B cell (primary cell): ENCODE measurements around the gene PTCSC3.

ENCODE experiments used
- EZH2 ChIP-seq: IDR thresholded peaks from 2 replicates; pipeline ENCODE4 v1.6.1; 2012; ENCODE audit warnings: borderline replicate concordance, low read depth, mild to moderate bottlenecking, moderate library complexity, low read length; ENCODE audit not compliant: insufficient read depth, poor library complexity, severe bottlenecking
- TF ChIP-seq, protein P1 (sequence below): fragments of 200-600 bp; IDR thresholded peaks from one replicate; pipeline ENCODE4 v1.8.0; 2022; ENCODE audit warnings: antibody characterized with exemption, mild to moderate bottlenecking

DNA sequence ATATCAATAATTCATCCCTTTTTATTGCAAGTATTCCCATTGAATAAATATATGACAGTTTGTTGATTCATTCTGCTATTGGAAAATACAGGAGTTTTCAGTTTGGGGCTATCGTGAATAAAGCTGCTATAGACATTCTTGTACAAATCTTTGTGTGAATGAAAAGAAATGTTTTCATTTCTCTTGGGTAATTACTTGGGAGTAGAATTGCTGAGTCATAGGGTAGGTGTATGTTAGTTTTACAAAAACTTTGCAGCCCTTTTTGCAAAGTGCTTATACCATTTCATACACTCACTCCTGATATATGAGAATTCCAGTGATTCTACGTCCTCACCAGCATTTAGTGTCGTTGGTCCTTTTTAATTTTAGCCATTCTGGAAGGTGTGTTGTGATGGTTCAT is 6.9 kb upstream of the PTCSC3 start:
- TF ChIP-seq, protein P1, sequence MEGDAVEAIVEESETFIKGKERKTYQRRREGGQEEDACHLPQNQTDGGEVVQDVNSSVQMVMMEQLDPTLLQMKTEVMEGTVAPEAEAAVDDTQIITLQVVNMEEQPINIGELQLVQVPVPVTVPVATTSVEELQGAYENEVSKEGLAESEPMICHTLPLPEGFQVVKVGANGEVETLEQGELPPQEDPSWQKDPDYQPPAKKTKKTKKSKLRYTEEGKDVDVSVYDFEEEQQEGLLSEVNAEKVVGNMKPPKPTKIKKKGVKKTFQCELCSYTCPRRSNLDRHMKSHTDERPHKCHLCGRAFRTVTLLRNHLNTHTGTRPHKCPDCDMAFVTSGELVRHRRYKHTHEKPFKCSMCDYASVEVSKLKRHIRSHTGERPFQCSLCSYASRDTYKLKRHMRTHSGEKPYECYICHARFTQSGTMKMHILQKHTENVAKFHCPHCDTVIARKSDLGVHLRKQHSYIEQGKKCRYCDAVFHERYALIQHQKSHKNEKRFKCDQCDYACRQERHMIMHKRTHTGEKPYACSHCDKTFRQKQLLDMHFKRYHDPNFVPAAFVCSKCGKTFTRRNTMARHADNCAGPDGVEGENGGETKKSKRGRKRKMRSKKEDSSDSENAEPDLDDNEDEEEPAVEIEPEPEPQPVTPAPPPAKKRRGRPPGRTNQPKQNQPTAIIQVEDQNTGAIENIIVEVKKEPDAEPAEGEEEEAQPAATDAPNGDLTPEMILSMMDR = no peak
- no peak for TF ChIP-seq EZH2
